Activated naive CD4-positive, alpha-beta T cell treated with anti-CD3 and anti-CD28 coated beads for 36 hours (primary cell): ENCODE results near the gene SHTN1. TPM values are rescaled to one million over a fixed set of nuclear protein-coding genes. Genes with fewer than 3 reads are reported as not detected.

Source experiments
- CTCF ChIA-PET: fragments of 350-600 bp; sonication (Branson Sonifier 250); formaldehyde crosslinking; loops from one replicate; lab custom pipeline; 2021; ENCODE audit warnings: antibody characterized with exemption; lab: Charles Lee
- DNase-seq: peaks from one replicate; pipeline ENCODE4 v3.0.0-alpha.2; 2020
- H3K27ac Mint-ChIP-seq: one replicate; pipeline ENCODE4 v1.8.0; 2021; ENCODE audit warnings: mild to moderate bottlenecking, mixed read lengths
- H3K27me3 Mint-ChIP-seq: one replicate; pipeline ENCODE4 v1.8.0; 2021; ENCODE audit warnings: low read depth, mixed read lengths
- H3K36me3 Mint-ChIP-seq: one replicate; pipeline ENCODE4 v1.8.0; 2021; ENCODE audit warnings: low read depth, mixed read lengths
- H3K4me1 Mint-ChIP-seq: one replicate; pipeline ENCODE4 v1.8.0; 2021; ENCODE audit warnings: low read depth, mixed read lengths
- H3K4me3 Mint-ChIP-seq: one replicate; pipeline ENCODE4 v1.8.0; 2021; ENCODE audit warnings: mild to moderate bottlenecking, moderate library complexity, mixed read lengths
- H3K9me3 Mint-ChIP-seq: one replicate; pipeline ENCODE4 v1.8.0; 2021; ENCODE audit warnings: mixed read lengths
- intact Hi-C: fragments of 100-400 bp; cut with micrococcal nuclease; formaldehyde crosslinking; loops from one replicate; pipeline ENCODE4 v1.15.1; 2023
- total RNA-seq, 2 experiments: library from RNA; stranded (reverse); gene quantifications; one replicate each; pipeline ENCODE4 v1.2.3, GENCODE V29; 2021

SHTN1 gene
- total RNA-seq, 2 experiments from 2014 or later = 0.29 to 0.40 TPM

DNA sequence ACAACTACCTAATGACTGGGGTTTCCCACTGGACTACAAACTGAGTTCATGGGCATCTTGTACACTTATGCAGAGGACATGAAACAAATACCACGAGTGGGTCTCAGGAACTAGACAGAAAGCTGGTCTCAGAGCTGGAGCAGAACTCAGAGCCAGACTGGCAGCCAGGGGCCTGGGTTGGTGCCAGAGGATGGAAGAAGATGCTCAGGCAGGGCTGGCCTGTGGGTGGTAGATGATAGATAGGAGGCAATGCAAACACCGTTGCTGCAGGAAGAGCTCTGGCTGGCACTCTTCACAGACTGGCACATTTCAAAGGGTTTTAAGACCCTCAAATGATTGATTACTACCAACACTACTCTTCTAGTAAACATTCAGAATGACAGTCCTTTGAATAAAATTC lies 126.9 kb downstream of the SHTN1 start:
- H3K27me3 Mint-ChIP-seq = peaks cover 11% of the 10 kb centered on the region
- no peak for DNase-seq
- intact Hi-C loops = no loop called here
- H3K4me1 Mint-ChIP-seq = no peaks in the 10 kb centered on the region
- no peak overlapping the region for H3K4me3 Mint-ChIP-seq
- no peaks in the 10 kb centered on the region for H3K36me3 Mint-ChIP-seq
- H3K9me3 Mint-ChIP-seq = no peaks in the 10 kb centered on the region
- H3K27ac Mint-ChIP-seq = no peak overlapping the region
- CTCF ChIA-PET = no interaction called here

DNA sequence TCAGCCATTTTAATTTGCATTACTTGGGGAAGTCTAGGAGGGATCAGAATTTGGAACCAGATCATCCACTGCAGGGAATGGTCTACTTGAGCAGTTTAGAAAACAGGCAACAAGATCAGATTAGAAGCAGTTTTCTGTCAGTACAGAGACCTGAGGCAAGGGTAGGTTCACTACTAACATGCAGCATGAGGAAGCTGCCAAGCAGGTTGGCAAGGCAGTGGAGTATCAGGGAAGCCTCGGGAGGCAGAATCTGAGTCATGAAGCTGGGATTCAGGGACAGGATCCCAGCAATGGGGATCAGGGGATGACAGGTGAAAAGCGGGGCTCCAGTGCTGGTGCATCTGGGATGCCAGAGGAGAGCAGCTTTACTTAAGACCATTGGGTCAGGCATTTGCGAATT lies 127.6 kb downstream of the SHTN1 start:
- no peak for DNase-seq
- no peak overlapping the region for H3K4me3 Mint-ChIP-seq
- CTCF ChIA-PET = no interaction called here
- intact Hi-C loops = no loop called here
- H3K27ac Mint-ChIP-seq = no peak overlapping the region
- H3K9me3 Mint-ChIP-seq = peaks cover 1% of the 10 kb centered on the region
- no peaks in the 10 kb centered on the region for H3K4me1 Mint-ChIP-seq
- H3K27me3 Mint-ChIP-seq = peaks cover 8% of the 10 kb centered on the region
- H3K36me3 Mint-ChIP-seq = no peaks in the 10 kb centered on the region

DNA sequence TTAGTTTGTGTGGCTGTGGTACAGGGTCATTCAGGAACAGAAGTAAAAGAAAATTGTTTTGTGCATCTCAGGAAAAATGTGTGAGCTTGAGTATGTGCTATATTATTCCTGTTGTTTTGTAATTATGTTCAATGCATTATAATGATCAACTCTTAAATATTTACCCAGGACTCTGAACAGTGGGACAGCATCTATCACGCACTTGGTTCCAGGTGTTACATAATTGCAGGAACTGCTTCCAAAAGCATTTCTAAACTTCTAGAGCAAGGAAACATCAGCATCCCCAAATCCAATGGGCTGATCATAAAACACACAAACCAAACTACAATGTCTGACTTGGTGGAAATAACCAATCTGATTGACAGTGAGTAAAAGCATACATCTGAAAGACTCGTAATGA lies 129.1 kb downstream of the SHTN1 start:
- no peak for DNase-seq
- peaks cover 5% of the 10 kb centered on the region for H3K9me3 Mint-ChIP-seq
- H3K27ac Mint-ChIP-seq = no peak overlapping the region
- no peaks in the 10 kb centered on the region for H3K4me1 Mint-ChIP-seq
- H3K27me3 Mint-ChIP-seq = peaks cover 6% of the 10 kb centered on the region
- no peaks in the 10 kb centered on the region for H3K36me3 Mint-ChIP-seq
- H3K4me3 Mint-ChIP-seq = no peak overlapping the region
- intact Hi-C loops = no loop called here
- CTCF ChIA-PET = interaction anchor here (1.4 kb wide), 1 partner anchor 292 kb away, joined by 3 read pairs; no protein-coding TSS in a partner anchor

DNA sequence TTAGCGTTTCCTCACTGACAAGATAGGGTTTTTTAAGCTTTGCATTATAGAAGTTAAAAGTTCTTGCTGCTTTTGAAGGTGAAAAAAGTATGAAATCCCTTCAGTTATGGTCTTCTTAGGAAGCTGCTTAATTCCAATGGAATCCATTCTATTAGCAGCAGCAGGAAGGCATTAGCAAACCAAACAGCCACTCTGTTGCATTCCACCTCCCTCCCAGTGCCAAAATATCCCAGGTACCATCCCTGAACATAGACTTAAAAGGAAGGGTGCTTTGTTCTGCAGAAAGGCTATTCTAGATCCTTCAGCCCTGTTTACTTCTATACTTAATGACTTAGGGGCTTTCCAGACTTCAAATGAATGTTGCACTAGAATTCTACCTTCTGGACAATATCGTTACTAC lies 131.9 kb downstream of the SHTN1 start:
- Mint-ChIP-seq H3K27ac (no peak overlapping the region), H3K9me3 (peaks cover 5% of the 10 kb centered on the region), H3K36me3 (no peaks in the 10 kb centered on the region), H3K4me1 (no peaks in the 10 kb centered on the region), H3K4me3 (no peak overlapping the region), H3K27me3 (peaks cover 6% of the 10 kb centered on the region)
- intact Hi-C loops = no loop called here
- CTCF ChIA-PET = no interaction called here
- no peak for DNase-seq

DNA sequence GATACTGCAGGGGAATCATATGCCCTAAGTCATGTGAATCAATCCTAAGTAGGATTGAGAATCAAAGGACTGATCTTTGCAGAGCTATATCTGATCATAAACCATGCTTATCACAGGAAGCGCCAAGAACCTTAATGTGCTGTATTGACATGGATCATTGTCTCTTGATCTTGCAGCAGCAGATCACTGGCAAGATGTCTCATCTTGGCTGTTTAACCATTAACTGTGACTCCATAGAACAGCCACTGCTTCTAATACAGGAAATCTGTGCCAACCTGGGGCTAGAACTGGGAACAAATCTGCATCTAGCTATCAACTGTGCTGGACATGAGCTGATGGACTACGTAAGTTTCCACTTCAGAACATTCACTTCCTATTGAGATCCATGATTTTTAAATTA lies 134.0 kb downstream of the SHTN1 start:
- intact Hi-C loops = no loop called here
- H3K27ac Mint-ChIP-seq = no peak overlapping the region
- H3K9me3 Mint-ChIP-seq = peaks cover 5% of the 10 kb centered on the region
- no peaks in the 10 kb centered on the region for H3K4me1 Mint-ChIP-seq
- no peaks in the 10 kb centered on the region for H3K36me3 Mint-ChIP-seq
- CTCF ChIA-PET = interaction anchor here (1.2 kb wide), 1 partner anchor 304 kb away, joined by 3 read pairs; no protein-coding TSS in a partner anchor
- DNase-seq = no peak
- no peak overlapping the region for H3K4me3 Mint-ChIP-seq
- H3K27me3 Mint-ChIP-seq = peaks cover 6% of the 10 kb centered on the region

DNA sequence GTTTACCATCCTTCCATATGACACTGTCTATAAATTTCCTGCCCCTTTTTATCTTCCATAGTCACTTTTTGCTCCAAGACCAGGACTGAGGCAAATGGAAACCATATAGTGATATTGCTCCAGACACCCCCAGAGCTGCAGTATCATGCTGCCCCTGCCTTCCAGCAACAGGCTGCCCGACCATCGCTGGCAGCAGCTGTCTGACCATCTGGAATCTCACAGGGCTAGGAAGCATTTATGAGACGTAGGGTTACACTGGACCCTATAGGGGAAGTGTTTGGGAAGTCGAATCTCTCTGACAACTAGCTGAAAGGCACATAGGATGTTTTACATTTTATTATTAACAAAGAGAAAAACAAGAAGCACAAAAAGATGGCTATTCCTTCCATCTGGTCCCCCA lies 136.3 kb downstream of the SHTN1 start:
- no peaks in the 10 kb centered on the region for H3K36me3 Mint-ChIP-seq
- no peak overlapping the region for H3K27ac Mint-ChIP-seq
- CTCF ChIA-PET = no interaction called here
- no peak for DNase-seq
- H3K27me3 Mint-ChIP-seq = peaks cover 3% of the 10 kb centered on the region
- no peaks in the 10 kb centered on the region for H3K4me1 Mint-ChIP-seq
- H3K4me3 Mint-ChIP-seq = no peak overlapping the region
- intact Hi-C loops = no loop called here
- peaks cover 5% of the 10 kb centered on the region for H3K9me3 Mint-ChIP-seq

DNA sequence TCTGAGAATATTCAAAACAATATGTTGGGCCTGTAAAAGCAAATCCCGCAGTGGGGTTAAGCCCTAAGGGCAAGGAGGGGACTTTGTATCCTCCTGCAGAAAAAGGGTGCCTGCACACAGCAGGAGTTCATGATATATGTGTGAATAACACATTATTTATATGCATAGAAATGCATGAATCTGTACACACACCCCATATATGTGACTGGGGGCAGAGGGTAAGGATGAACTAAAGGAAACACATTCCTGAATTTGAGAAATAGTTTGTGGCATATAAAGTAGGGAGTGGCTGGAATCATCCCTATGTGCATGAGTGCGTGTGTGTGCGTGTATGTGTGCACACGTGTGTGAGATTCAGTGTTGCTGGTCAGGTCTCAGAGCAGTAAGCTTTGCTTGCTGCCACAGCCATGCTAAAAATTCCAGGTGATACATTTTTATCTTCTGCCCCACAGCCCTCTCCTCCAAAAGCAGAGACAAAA lies 136.8 kb downstream of the SHTN1 start:
- DNase-seq = no peak
- Mint-ChIP-seq H3K4me3 (no peak overlapping the region), H3K9me3 (peaks cover 5% of the 10 kb centered on the region), H3K4me1 (no peaks in the 10 kb centered on the region), H3K27me3 (peaks cover 3% of the 10 kb centered on the region), H3K36me3 (no peaks in the 10 kb centered on the region), H3K27ac (no peak overlapping the region)
- CTCF ChIA-PET = no interaction called here
- intact Hi-C loops = no loop called here

DNA sequence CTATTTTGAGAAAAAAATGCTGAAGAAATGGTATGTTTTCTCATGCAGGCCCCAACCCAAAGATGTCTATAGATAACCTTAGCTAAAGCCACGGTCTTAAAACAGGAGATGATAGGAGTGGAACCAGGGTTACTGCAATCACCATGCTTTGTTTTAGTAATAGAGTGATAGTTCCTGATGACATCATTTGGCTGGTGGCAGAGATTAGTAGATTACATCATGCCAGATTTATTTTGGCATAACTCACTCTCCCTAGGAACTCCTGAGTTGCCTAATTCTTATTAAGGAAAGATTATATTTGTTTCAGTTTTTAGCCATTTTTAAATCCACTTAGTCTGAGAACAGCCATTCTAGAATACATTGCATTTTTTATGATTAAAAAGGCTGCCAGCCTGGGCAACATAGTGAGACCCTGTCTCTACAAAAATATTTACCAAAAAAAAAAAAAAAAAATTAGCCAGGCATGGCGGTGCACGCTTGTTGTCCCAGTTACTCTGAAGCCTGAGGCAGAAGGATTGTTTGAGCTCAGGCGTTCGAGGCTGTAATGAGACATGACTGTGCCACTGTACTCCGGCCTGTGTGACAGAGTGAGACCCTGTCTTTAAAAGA lies 137.9 kb downstream of the SHTN1 start:
- Mint-ChIP-seq H3K27me3 (peaks cover 3% of the 10 kb centered on the region), H3K4me3 (no peak overlapping the region), H3K4me1 (no peaks in the 10 kb centered on the region), H3K9me3 (peaks cover 1% of the 10 kb centered on the region), H3K27ac (no peak overlapping the region), H3K36me3 (no peaks in the 10 kb centered on the region)
- CTCF ChIA-PET = no interaction called here
- no peak for DNase-seq
- intact Hi-C loops = no loop called here

DNA sequence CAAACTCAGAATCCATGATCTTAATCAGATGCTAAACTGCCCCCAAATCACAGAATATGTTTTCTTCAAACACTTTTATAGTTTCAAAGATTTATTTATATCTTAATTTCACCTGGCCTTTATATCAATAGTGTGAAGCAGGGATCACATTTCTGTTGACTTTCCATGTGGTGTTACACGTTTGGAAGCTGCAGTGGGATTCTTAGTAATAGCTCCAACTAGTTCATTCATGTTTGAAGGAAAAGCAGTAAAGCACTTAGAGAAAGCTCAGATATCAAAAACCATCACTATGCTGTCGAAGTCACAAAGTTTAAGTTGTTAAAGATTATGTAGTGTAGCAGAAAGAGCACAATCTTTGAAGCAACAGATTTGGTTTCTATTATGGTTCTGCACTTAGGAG lies 138.9 kb downstream of the SHTN1 start:
- Mint-ChIP-seq H3K4me3 (no peak overlapping the region), H3K9me3 (no peaks in the 10 kb centered on the region), H3K4me1 (no peaks in the 10 kb centered on the region), H3K27me3 (peaks cover 2% of the 10 kb centered on the region), H3K27ac (no peak overlapping the region), H3K36me3 (no peaks in the 10 kb centered on the region)
- intact Hi-C loops = no loop called here
- no peak for DNase-seq
- CTCF ChIA-PET = no interaction called here

DNA sequence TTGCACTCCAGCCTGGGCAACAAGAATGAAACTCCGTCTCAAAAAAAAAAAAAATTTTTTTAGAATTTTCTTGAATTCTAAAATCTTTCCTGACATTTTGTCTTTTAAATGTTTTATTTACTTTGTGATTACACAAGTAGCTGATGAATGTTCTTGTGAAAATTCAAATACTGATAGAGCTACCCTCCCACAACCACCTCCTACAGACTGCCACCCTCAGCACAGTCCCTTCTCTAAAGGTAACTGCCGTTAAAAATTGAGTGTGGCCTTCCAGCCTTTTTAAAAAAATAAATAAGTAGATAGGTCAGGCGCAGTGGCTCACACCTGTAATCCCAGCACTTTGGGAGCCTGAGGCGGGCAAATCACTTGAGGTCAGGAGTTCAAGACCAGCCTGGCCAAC lies 140.6 kb downstream of the SHTN1 start:
- Mint-ChIP-seq H3K27ac (no peak overlapping the region), H3K4me3 (no peak overlapping the region), H3K4me1 (no peaks in the 10 kb centered on the region), H3K9me3 (no peaks in the 10 kb centered on the region), H3K27me3 (peaks cover 2% of the 10 kb centered on the region), H3K36me3 (no peaks in the 10 kb centered on the region)
- DNase-seq = no peak
- intact Hi-C loops = no loop called here
- CTCF ChIA-PET = no interaction called here

DNA sequence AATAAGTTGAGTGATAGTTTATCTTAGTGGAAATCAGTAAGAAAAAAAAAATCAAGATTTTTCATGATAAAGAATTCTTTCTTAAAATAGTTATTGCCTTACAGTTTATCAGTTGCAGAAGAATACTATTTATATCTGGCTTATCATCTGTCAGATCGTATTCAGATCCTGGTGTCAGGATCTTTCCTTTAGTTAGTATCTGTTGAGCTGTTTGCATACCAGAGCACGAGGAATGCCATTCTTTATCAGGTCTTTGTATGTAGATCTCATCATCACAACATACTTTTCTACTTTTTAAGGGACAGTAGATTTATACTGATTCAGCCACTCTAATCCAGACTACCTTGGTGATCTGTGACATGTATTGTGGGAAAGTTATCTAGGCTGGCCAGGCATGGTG lies 143.2 kb downstream of the SHTN1 start:
- CTCF ChIA-PET = interaction anchor here (0.6 kb wide), 1 partner anchor 1341 kb away, joined by 3 read pairs; no protein-coding TSS in a partner anchor
- Mint-ChIP-seq H3K27ac (no peak overlapping the region), H3K9me3 (peaks cover 8% of the 10 kb centered on the region), H3K4me3 (no peak overlapping the region), H3K4me1 (no peaks in the 10 kb centered on the region), H3K36me3 (no peaks in the 10 kb centered on the region), H3K27me3 (peaks cover 3% of the 10 kb centered on the region)
- DNase-seq = no peak
- intact Hi-C loops = no loop called here

DNA sequence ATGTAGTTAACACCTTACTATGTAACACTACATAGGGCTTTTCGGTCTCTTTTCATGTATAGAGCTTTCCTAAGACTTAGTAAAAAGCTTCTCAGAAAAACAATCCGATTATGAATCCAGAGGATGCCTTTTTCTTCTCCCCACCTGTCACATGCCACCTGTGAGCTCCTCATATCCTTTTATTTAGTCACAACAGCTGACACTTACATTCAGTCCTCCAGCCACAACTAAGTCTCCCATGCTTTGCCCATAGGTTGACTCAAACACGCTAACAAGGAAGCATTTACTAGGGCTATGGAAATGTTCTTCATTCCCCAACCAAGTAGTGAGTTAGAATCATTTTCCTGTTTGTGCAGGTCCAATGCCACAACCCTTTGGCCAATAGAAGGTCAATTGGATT lies 147.8 kb downstream of the SHTN1 start:
- Mint-ChIP-seq H3K4me1 (no peaks in the 10 kb centered on the region), H3K27ac (no peak overlapping the region), H3K9me3 (peaks cover 10% of the 10 kb centered on the region), H3K36me3 (no peaks in the 10 kb centered on the region), H3K4me3 (no peak overlapping the region), H3K27me3 (peaks cover 10% of the 10 kb centered on the region)
- CTCF ChIA-PET = no interaction called here
- no peak for DNase-seq
- intact Hi-C loops = no loop called here

DNA sequence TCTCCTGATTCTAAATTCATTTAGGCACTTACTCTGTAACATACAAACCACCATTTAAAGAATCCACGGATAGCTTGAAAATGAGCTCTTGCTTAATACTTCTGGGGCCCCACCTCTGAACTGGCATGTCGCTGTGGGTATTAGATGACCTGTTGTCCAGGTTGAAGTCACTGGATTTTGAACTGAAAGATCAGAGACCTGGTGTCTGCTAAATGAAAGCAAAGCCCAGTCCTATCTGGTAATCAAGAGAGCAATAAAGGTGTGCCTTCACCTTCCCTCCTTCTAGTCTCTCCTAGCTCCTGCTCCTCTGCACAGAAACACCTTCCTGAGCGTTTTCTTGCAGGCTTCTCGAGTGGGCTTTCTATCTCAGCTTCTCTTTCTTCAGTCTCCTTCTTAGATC lies 151.3 kb downstream of the SHTN1 start:
- CTCF ChIA-PET = interaction anchor here (0.7 kb wide), 1 partner anchor 230 kb away, joined by 4 read pairs; no protein-coding TSS in a partner anchor
- intact Hi-C loops = no loop called here
- Mint-ChIP-seq H3K4me3 (no peak overlapping the region), H3K9me3 (peaks cover 10% of the 10 kb centered on the region), H3K27me3 (peaks cover 33% of the 10 kb centered on the region), H3K36me3 (no peaks in the 10 kb centered on the region), H3K4me1 (peaks cover 2% of the 10 kb centered on the region), H3K27ac (no peak overlapping the region)
- no peak for DNase-seq
